Lower lobe of right lung (tissue), 2 donors: ENCODE measurements around the gene HMGCS1. TPM values are rescaled to one million over a fixed set of nuclear protein-coding genes. Genes with fewer than 3 reads are reported as not detected.

Source experiments
- ATAC-seq, 2 donors: fragments of 200-7000 bp; cut with Tn5 transposase; one replicate each; pipeline ENCODE4 v1.9.1; 2020 to 2022; ENCODE audit warnings: mild to moderate bottlenecking in 2 of 2, moderate library complexity in 2 of 2
- DNase-seq: peaks from one replicate; pipeline ENCODE4 v3.0.0-alpha.2; 2020
- H3K27ac ChIP-seq: fragments of 200-600 bp; one replicate; pipeline ENCODE4 v1.8.0; 2022
- H3K27me3 ChIP-seq: fragments of 200-600 bp; one replicate; pipeline ENCODE4 v1.8.0; 2022; ENCODE audit warnings: low read depth
- H3K36me3 ChIP-seq: fragments of 200-600 bp; one replicate; pipeline ENCODE4 v1.8.0; 2022; ENCODE audit warnings: mild to moderate bottlenecking
- H3K4me1 ChIP-seq: fragments of 200-600 bp; one replicate; pipeline ENCODE4 v1.8.0; 2022
- H3K4me3 ChIP-seq: fragments of 200-600 bp; one replicate; pipeline ENCODE4 v1.8.0; 2022; ENCODE audit warnings: mild to moderate bottlenecking
- H3K9me3 ChIP-seq: fragments of 200-600 bp; one replicate; pipeline ENCODE4 v1.8.0; 2022
- intact Hi-C: fragments of 100-400 bp; cut with DNase I; formaldehyde crosslinking; loops from one replicate; pipeline ENCODE4 v1.11.0; 2022
- total RNA-seq: library from RNA; stranded (reverse); fragmentation: NEBNext Ultra II Directional; extraction: Animal tissue kit (Norgen Biotek cat#: 25700); gene quantifications from one replicate; pipeline ENCODE4 v1.2.1, GENCODE V29; 2021
- TF ChIP-seq, protein P1 (sequence below): fragments of 200-600 bp; IDR thresholded peaks from one replicate; pipeline ENCODE4 v1.8.0; 2022; ENCODE audit warnings: antibody characterized with exemption, mild to moderate bottlenecking
- donor health status: DM: no; HTN: yes; CAD: no; lungs with severe emphysema.

HMGCS1 gene
- total RNA-seq, 1 donor from 2014 or later = 119 TPM

DNA sequence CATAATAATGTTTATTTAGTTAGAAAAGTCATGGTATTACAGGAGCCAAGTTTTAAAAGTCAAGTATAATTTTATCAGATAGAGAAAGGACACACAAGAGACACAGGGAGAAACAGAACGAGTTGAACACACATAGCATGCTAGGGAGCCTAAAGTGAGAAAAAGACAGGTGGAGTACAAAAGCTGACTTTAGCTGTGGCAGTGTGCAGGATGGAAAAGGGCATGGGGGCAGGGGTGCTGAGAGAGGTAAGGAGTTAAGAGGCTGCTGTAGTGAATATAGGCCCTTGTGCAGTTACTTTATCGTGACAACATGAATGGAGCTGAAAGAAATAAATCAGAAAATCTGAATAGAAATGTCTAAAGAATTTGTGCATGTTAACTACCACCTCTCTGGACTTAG lies 18.0 kb downstream of the HMGCS1 start:
- ATAC-seq = no peak
- Histone ChIP-seq H3K4me3 (no peak overlapping the region), H3K36me3 (peaks cover 90% of the 10 kb centered on the region), H3K9me3 (no peaks in the 10 kb centered on the region), H3K27me3 (no peaks in the 10 kb centered on the region), H3K27ac (no peak overlapping the region), H3K4me1 (no peaks in the 10 kb centered on the region)
- TF ChIP-seq, protein P1, sequence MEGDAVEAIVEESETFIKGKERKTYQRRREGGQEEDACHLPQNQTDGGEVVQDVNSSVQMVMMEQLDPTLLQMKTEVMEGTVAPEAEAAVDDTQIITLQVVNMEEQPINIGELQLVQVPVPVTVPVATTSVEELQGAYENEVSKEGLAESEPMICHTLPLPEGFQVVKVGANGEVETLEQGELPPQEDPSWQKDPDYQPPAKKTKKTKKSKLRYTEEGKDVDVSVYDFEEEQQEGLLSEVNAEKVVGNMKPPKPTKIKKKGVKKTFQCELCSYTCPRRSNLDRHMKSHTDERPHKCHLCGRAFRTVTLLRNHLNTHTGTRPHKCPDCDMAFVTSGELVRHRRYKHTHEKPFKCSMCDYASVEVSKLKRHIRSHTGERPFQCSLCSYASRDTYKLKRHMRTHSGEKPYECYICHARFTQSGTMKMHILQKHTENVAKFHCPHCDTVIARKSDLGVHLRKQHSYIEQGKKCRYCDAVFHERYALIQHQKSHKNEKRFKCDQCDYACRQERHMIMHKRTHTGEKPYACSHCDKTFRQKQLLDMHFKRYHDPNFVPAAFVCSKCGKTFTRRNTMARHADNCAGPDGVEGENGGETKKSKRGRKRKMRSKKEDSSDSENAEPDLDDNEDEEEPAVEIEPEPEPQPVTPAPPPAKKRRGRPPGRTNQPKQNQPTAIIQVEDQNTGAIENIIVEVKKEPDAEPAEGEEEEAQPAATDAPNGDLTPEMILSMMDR = no peak
- intact Hi-C loops = no loop called here
- DNase-seq = no peak

DNA sequence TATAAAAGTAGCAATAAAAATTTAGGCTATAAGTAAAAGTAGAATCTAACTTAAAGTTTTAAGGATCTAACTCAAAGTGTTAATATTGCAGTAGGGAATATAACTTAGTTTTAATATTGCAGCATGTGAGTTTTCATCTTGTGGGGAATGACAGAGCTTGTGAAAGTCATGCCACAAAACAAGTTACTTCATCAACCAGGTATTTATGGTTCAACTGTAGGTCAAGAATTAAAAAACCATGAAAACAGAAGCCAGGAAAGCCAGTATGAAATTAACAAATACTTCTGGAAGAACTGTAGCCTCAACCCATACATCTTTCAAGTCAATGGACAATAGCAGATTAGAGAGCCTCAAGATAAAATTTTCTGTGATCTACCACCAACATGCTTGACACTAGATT lies 19.0 kb downstream of the HMGCS1 start:
- TF ChIP-seq, protein P1 = no peak
- Histone ChIP-seq H3K4me3 (no peak overlapping the region), H3K27ac (no peak overlapping the region), H3K9me3 (no peaks in the 10 kb centered on the region), H3K36me3 (peaks cover 100% of the 10 kb centered on the region), H3K27me3 (no peaks in the 10 kb centered on the region), H3K4me1 (no peaks in the 10 kb centered on the region)
- intact Hi-C loops = no loop called here
- DNase-seq (no peak), ATAC-seq (no peak)

DNA sequence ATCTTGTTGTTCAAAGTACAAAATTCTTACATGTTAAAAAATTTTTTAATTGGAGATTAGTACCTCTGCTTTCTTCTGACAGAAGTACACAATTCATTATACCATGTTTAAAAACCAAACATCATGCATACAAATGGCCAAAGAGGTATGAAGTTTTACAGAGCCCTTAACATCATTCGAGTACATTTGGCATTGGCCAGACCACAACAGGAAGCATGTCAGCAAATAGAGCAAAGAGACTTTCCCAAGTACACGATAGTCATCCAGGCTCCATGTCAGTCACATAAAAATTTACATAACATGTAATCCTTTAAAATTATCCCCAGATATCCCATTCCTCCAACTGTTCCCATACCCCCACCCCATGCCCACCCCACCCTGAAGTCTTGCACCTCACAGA lies 22.5 kb downstream of the HMGCS1 start:
- peaks cover 87% of the 10 kb centered on the region for H3K36me3 ChIP-seq
- intact Hi-C loops = no loop called here
- TF ChIP-seq, protein P1 = no peak

DNA sequence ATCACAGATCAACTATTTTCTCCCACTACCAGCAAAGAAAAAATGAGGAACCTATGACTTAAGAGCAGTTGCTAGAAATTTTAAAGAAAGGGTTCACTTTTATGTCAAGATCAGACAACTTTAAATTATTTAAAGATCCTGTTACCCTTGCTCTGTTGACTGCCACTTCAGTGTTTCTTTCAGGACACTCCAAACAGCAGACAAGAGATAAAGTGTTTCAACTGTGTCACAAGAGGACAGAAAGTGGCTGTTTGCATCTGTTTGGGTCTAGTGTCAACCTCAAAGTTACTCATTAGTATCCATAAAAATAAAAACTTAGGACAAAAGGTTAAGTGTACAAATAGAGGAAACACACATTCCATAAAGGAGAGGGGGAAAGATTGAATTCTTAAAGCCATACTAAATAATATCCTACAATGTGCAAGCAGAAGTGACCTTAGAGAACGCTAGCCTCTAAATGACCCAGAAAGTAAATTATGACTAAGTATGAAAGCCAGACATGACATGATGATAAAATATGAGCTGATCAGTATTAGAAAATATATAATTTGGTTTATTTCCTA lies 24.9 kb downstream of the HMGCS1 start:
- no peak for DNase-seq
- TF ChIP-seq, protein P1 = no peak
- no peak for ATAC-seq
- no peak overlapping the region for H3K27ac ChIP-seq
- no peaks in the 10 kb centered on the region for H3K4me1 ChIP-seq
- peaks cover 63% of the 10 kb centered on the region for H3K36me3 ChIP-seq
- no peaks in the 10 kb centered on the region for H3K27me3 ChIP-seq
- intact Hi-C loops = no loop called here
- H3K9me3 ChIP-seq = no peaks in the 10 kb centered on the region
- H3K4me3 ChIP-seq = no peak overlapping the region

More for the DNA sequence above, 22.5 kb downstream of the HMGCS1 start:
- Histone ChIP-seq H3K4me3 (no peak overlapping the region), H3K9me3 (no peaks in the 10 kb centered on the region), H3K27ac (no peak overlapping the region), H3K27me3 (no peaks in the 10 kb centered on the region), H3K4me1 (no peaks in the 10 kb centered on the region)
- DNase-seq (no peak), ATAC-seq (no peak)

DNA sequence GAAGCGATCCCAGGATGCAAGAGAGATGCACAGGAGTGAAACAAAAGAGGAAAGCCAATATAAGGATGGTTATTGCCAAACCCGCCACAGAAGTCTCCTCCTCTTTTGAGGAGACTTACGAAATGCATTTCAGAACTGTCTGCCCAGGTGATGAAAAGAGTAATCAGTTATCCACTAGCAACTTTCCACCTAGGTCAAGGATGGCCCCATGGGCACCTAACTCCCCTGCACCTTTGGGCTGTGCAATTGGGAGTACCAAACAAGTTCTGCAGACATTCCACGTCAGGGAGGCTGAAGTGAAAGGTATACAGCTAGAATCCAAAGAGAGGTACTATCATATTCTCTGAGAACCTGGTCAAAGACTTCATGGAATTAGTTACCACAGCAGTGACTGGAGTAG lies 25.7 kb downstream of the HMGCS1 start:
- Histone ChIP-seq H3K27ac (no peak overlapping the region), H3K36me3 (peaks cover 54% of the 10 kb centered on the region)
- intact Hi-C loops = no loop called here

More for the DNA sequence above, 25.7 kb downstream of the HMGCS1 start:
- Histone ChIP-seq H3K9me3 (no peaks in the 10 kb centered on the region), H3K4me1 (no peaks in the 10 kb centered on the region), H3K4me3 (no peak overlapping the region), H3K27me3 (no peaks in the 10 kb centered on the region)
- TF ChIP-seq, protein P1 = no peak
- ATAC-seq (no peak), DNase-seq (no peak)
